RWPE1 (cell line): ENCODE data around the gene HSD17B4.

Source experiments
- CTCF ChIA-PET: fragments of 350-600 bp; sonication (Branson Sonifier 250); formaldehyde crosslinking; extraction: SDS; loops from one replicate; lab custom pipeline; 2021; lab: Yijun Ruan, JAX
- POLR2A ChIA-PET: fragments of 400-600 bp; formaldehyde crosslinking; extraction: SDS; loops from one replicate; lab custom pipeline; 2020; ENCODE audit warnings: antibody characterized with exemption; ENCODE audit not compliant: low non-redundant PET; lab: Yijun Ruan, JAX
- DNase-seq: peaks from one replicate; pipeline ENCODE4 v3.0.0; 2012; ENCODE audit warnings: low spot score
- H3K27ac ChIP-seq: fragments of 450-650 bp; 2 replicates; pipeline ENCODE4 v1.5.1; 2017
- CTCF ChIP-seq: fragments of 450-650 bp; conservative IDR thresholded peaks from 2 replicates; pipeline ENCODE4 v1.5.1; 2017; ENCODE audit warnings: low read depth, mild to moderate bottlenecking

HSD17B4 gene

GRCh38 chr5:119537704-119538103, 85.4 kb downstream of the HSD17B4 start:
- ChIA-PET POLR2A (no interaction called here), CTCF (no interaction called here)
- no peak for TF ChIP-seq CTCF
- no peak overlapping the region for H3K27ac ChIP-seq
- peak; percentile 20 for DNase-seq

GRCh38 chr5:119541716-119542115, 89.4 kb downstream of the HSD17B4 start:
- ChIA-PET POLR2A (no interaction called here), CTCF (interaction anchor here (0.7 kb wide), 1 partner anchor 960 kb away, joined by 3 read pairs; no protein-coding TSS in a partner anchor)

GRCh38 chr5:119551819-119552218, 99.5 kb downstream of the HSD17B4 start:
- no peak for DNase-seq
- ChIA-PET CTCF (no interaction called here), POLR2A (no interaction called here)
- H3K27ac ChIP-seq: no peak overlapping the region
- no peak for TF ChIP-seq CTCF

More at GRCh38 chr5:119541716-119542115, 89.4 kb downstream of the HSD17B4 start:
- TF ChIP-seq CTCF: no peak
- no peak for DNase-seq
- no peak overlapping the region for H3K27ac ChIP-seq

GRCh38 chr5:119554597-119554996, 102.3 kb downstream of the HSD17B4 start:
- DNase-seq: no peak
- ChIA-PET CTCF (no interaction called here), POLR2A (no interaction called here)
- H3K27ac ChIP-seq: no peak overlapping the region
- no peak for TF ChIP-seq CTCF

- CTCF ChIA-PET: interaction anchor here (0.5 to 0.6 kb wide), 2 partner anchors 9 to 583 kb away, joined by 3 read pairs; no protein-coding TSS in a partner anchor
- no peak for TF ChIP-seq CTCF
- POLR2A ChIA-PET: no interaction called here
- H3K27ac ChIP-seq: no peak overlapping the region
- DNase-seq: no peak
These were observed 118.6 kb downstream of the HSD17B4 start for GRCh38 chr5:119570910-119571309.

GRCh38 chr5:119578937-119579336, 126.6 kb downstream of the HSD17B4 start:
- no peak overlapping the region for H3K27ac ChIP-seq
- DNase-seq: peak; percentile 51
- ChIA-PET CTCF (interaction anchor here (0.6 kb wide), 1 partner anchor 72 kb away, joined by 5 read pairs; no protein-coding TSS in a partner anchor), POLR2A (no interaction called here)
- TF ChIP-seq CTCF: no peak
